Measurements from ENCODE around the gene AMDHD2. TPM values are rescaled to one million over a fixed set of nuclear protein-coding genes. Genes with fewer than 3 reads are reported as not detected.

Gene AMDHD2
- total RNA-seq, 4 donors from 2014 or later, result 7.9 to 36.5 (median 22.0) TPM

DNA sequence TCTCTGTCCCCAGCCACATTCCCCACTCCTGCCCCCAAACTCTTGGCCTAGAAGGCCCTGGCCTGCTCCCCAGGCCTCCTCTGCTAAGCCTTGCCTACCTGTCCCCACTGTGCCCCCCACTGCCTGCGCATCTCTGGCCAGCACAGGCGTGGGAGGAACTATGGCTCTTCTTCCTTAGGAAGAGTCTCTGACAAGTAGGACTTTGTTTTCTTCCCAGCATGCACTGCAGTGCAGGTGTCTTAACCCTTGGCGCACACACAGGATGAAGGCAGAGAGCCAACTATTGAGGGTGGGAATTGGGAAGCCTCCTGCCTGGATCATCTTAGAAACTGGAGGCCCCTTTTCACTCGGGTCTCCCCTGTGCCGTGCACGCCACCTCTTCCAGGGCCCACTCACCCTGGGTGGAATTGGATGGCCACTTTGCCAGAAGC is 3.6 kb downstream of the AMDHD2 start:
- DNase-seq, result no peak
- Histone ChIP-seq H3K36me3 (no peaks in the 10 kb centered on the region), H3K27ac (no peak overlapping the region), H3K4me3 (no peak overlapping the region), H3K4me1 (peaks cover 12 to 18% of the 10 kb centered on the region in 2 donors), H3K27me3 (no peaks in the 10 kb centered on the region), H3K9me3 (no peaks in the 10 kb centered on the region)
- TF ChIP-seq POLR2A (IDR thresholded peaks at IDR 0.05), result no peak
- TF ChIP-seq CTCF (IDR thresholded peaks at IDR 0.05), result no peak
- intact Hi-C loops (cut with DNase I; ENCODE audit: low total_unique reads), result no loop called here

DNA sequence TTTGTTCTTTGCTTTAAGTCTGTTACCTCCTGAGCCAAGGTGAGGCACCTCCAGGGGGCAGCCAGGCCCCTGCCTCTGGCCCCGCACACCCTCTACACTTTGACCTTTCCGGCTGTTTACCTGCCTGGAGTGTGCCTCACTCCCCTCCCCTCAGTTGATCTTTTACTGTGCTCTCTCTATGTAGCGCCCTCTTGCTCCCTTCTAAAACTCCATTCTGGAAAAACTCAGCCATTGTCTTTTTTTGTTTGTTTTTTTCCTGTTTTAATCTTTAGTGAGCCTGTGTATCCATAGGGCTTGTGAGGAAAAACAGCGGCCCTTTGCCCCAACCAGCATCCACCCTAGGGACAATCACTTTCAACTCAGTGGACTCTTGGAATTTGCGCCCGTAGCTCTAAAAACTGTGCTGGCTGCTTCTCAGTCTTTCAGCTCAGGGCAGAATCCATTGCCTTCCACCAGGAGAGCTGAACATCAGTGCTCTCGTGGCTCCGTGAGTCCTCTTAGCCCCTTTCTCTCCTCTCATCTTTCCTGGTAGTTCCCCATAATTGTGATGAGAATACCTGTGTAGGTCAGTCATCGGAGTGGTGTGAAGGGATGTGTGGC is 4.3 kb downstream of the AMDHD2 start:
- Histone ChIP-seq H3K9me3 (no peaks in the 10 kb centered on the region), H3K4me3 (no peak overlapping the region), H3K36me3 (no peaks in the 10 kb centered on the region), H3K27ac (no peak overlapping the region), H3K4me1 (peaks cover 5 to 13% of the 10 kb centered on the region in 2 donors), H3K27me3 (no peaks in the 10 kb centered on the region)
- TF ChIP-seq CTCF (IDR thresholded peaks at IDR 0.05) (no peak), POLR2A (IDR thresholded peaks at IDR 0.05) (no peak)
- DNase-seq, result no peak
- intact Hi-C loops (cut with DNase I; ENCODE audit: low total_unique reads), result no loop called here

- intact Hi-C loops (cut with DNase I; ENCODE audit: low total_unique reads), result no loop called here
- Histone ChIP-seq H3K27ac (no peak overlapping the region), H3K4me3 (no peak overlapping the region), H3K4me1 (peaks cover 0 to 3% of the 10 kb centered on the region in 2 donors), H3K27me3 (no peaks in the 10 kb centered on the region), H3K9me3 (no peaks in the 10 kb centered on the region), H3K36me3 (no peaks in the 10 kb centered on the region)
- TF ChIP-seq CTCF (IDR thresholded peaks at IDR 0.05), result no peak
- TF ChIP-seq POLR2A (IDR thresholded peaks at IDR 0.05), result no peak
- DNase-seq, result no peak
Measured at GRCh38 chr16:2526135-2526534, 6.0 kb downstream of the AMDHD2 start.

DNA sequence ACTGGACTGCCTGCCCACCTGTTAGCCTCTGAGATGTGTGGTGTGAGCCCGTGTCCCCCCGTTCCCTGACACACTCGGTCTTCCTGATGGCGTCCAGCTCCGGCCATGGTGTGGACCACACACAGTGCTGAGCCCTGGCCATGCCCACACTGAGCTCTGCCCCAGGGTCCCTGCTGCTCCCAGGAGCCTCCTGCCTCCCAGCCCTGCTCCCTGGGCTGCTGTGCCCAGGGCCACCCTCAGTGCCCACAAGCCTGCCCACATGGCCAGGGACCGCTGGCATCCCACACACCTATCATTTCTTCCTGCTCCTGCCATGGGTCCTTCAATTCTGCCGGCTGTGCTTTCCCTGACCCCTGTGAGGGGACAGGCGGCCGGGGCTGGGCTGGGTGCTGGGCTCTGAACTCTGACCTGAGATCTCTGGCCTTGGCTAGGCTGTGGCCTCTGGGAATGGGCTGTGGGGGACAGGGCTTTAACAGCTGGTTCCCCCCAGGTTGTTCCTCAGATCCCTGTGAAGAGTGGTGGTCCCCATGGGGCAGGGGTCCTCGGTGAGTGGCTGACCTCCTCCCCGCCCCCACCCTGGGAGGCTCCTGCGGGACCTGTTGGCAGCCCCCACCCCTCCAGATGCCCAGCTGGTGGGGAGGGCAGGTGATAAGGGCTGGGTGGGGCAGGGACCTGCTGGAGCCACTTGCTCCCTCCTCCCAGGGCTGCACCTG is 7.1 kb downstream of the AMDHD2 start:
- Histone ChIP-seq H3K27ac (no peak overlapping the region), H3K4me3 (no peak overlapping the region), H3K27me3 (no peaks in the 10 kb centered on the region), H3K4me1 (no peaks in the 10 kb centered on the region), H3K36me3 (no peaks in the 10 kb centered on the region), H3K9me3 (no peaks in the 10 kb centered on the region)
- TF ChIP-seq POLR2A (IDR thresholded peaks at IDR 0.05) (no peak), CTCF (IDR thresholded peaks at IDR 0.05) (no peak)
- intact Hi-C loops (cut with DNase I; ENCODE audit: low total_unique reads), result no loop called here
- DNase-seq, result no peak

GRCh38 chr16:2527784-2528100 is 7.6 kb downstream of the AMDHD2 start:
- no peaks in the 10 kb centered on the region for H3K36me3 ChIP-seq
- TF ChIP-seq POLR2A (IDR thresholded peaks at IDR 0.05), result no peak
- TF ChIP-seq CTCF (IDR thresholded peaks at IDR 0.05), result no peak
- intact Hi-C loops (cut with DNase I; ENCODE audit: low total_unique reads), result no loop called here

More at GRCh38 chr16:2527784-2528100, 7.6 kb downstream of the AMDHD2 start:
- no peaks in the 10 kb centered on the region for H3K4me1 ChIP-seq
- no peaks in the 10 kb centered on the region for H3K9me3 ChIP-seq
- H3K4me3 ChIP-seq, result no peak overlapping the region
- DNase-seq, result peak in 1 of 2 donors; percentile 18
- H3K27me3 ChIP-seq, result no peaks in the 10 kb centered on the region
- H3K27ac ChIP-seq, result no peak overlapping the region
